Endothelial cell (in vitro differentiated cells): ENCODE results near the gene CTNNA3. TPM values are rescaled to one million over a fixed set of nuclear protein-coding genes. Genes with fewer than 3 reads are reported as not detected.
"Not testable (repeated sequence)": the region's sequence is repeated elsewhere in the genome, so short reads cannot be mapped to it uniquely, and the experiment has no call there.

ENCODE experiments used
- DNase-seq: peaks from one replicate; pipeline ENCODE4 v3.0.0; 2021; ENCODE audit warnings: low spot score
- H3K27ac Mint-ChIP-seq: one replicate; pipeline ENCODE4 v1.8.0; 2021; ENCODE audit warnings: mixed read lengths, inconsistent platforms; ENCODE audit not compliant: unreplicated experiment
- H3K27me3 Mint-ChIP-seq: one replicate; pipeline ENCODE4 v1.8.0; 2021; ENCODE audit warnings: mild to moderate bottlenecking, moderate library complexity, mixed read lengths, inconsistent platforms; ENCODE audit not compliant: unreplicated experiment
- H3K36me3 Mint-ChIP-seq: one replicate; pipeline ENCODE4 v1.8.0; 2021; ENCODE audit warnings: mild to moderate bottlenecking, low read depth, mixed read lengths, inconsistent platforms; ENCODE audit not compliant: unreplicated experiment
- H3K4me1 Mint-ChIP-seq: one replicate; pipeline ENCODE4 v1.8.0; 2021; ENCODE audit warnings: mild to moderate bottlenecking, mixed read lengths, inconsistent platforms; ENCODE audit not compliant: unreplicated experiment
- H3K4me3 Mint-ChIP-seq: one replicate; pipeline ENCODE4 v1.8.0; 2021; ENCODE audit warnings: mild to moderate bottlenecking, mixed read lengths, inconsistent platforms; ENCODE audit not compliant: unreplicated experiment
- H3K9me3 Mint-ChIP-seq: one replicate; pipeline ENCODE4 v1.8.0; 2021; ENCODE audit warnings: mixed read lengths, inconsistent platforms; ENCODE audit not compliant: unreplicated experiment
- total RNA-seq: library from RNA; stranded (reverse); fragmentation: NEBNext Ultra II Directional; extraction: Animal tissue kit (Norgen Biotek cat#: 25700); gene quantifications from one replicate; pipeline ENCODE4 v1.2.1, GENCODE V29; 2021; ENCODE audit not compliant: unreplicated experiment
- TF ChIP-seq, protein P1 (sequence below): fragments of 200-600 bp; sonication (generic); IDR thresholded peaks from one replicate; pipeline ENCODE4 v1.5.0; 2021; ENCODE audit warnings: antibody characterized with exemption; ENCODE audit not compliant: unreplicated experiment

The CTNNA3 gene
- total RNA-seq, 1 donor from 2014 or later: 2.3 TPM

DNA sequence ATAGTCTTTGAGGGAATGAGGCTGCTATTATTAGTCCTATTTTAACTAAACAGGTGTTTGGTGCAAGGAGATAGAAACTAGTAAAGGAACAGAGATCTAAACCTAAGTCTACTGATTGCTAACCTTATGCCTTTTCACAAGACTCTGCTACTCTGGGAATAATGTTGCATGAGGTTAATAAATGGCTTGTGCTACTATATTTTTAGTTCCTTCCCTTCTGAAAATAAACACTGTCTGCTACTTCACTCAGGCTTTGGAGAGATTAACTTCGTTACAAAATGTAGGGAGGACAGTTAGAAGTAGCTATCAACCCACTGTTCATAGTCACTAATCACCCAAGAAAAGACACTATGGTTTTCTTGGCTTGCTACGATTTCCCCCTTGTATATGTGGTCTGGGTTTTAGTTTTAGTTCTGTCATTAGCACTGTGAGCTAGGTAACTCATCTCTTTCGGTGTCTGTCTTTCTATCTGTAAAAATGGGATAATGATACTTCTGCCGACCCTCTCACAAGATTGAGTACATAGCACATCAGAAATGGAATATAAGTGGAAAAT lies 474.0 kb downstream of the CTNNA3 start:
- Mint-ChIP-seq H3K4me1 (no peaks in the 10 kb centered on the region), H3K4me3 (no peak overlapping the region), H3K9me3 (no peaks in the 10 kb centered on the region), H3K27ac (no peak overlapping the region), H3K27me3 (peaks cover 1% of the 10 kb centered on the region), H3K36me3 (no peaks in the 10 kb centered on the region)
- DNase-seq: no peak
- TF ChIP-seq, protein P1, sequence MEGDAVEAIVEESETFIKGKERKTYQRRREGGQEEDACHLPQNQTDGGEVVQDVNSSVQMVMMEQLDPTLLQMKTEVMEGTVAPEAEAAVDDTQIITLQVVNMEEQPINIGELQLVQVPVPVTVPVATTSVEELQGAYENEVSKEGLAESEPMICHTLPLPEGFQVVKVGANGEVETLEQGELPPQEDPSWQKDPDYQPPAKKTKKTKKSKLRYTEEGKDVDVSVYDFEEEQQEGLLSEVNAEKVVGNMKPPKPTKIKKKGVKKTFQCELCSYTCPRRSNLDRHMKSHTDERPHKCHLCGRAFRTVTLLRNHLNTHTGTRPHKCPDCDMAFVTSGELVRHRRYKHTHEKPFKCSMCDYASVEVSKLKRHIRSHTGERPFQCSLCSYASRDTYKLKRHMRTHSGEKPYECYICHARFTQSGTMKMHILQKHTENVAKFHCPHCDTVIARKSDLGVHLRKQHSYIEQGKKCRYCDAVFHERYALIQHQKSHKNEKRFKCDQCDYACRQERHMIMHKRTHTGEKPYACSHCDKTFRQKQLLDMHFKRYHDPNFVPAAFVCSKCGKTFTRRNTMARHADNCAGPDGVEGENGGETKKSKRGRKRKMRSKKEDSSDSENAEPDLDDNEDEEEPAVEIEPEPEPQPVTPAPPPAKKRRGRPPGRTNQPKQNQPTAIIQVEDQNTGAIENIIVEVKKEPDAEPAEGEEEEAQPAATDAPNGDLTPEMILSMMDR: no peak

GRCh38 chr10:67211680-67212079 lies 484.3 kb downstream of the CTNNA3 start:
- H3K36me3 Mint-ChIP-seq: no peaks in the 10 kb centered on the region
- H3K4me3 Mint-ChIP-seq: no peak overlapping the region
- no peaks in the 10 kb centered on the region for H3K9me3 Mint-ChIP-seq
- no peaks in the 10 kb centered on the region for H3K4me1 Mint-ChIP-seq
- no peaks in the 10 kb centered on the region for H3K27me3 Mint-ChIP-seq
- TF ChIP-seq, protein P1: no peak
- no peak overlapping the region for H3K27ac Mint-ChIP-seq
- DNase-seq: no peak

GRCh38 chr10:67207923-67208322 lies 488.1 kb downstream of the CTNNA3 start:
- H3K27ac Mint-ChIP-seq, H3K27me3 Mint-ChIP-seq, H3K4me1 Mint-ChIP-seq, H3K4me3 Mint-ChIP-seq, H3K9me3 Mint-ChIP-seq, H3K36me3 Mint-ChIP-seq, DNase-seq: not testable (repeated sequence)

DNA sequence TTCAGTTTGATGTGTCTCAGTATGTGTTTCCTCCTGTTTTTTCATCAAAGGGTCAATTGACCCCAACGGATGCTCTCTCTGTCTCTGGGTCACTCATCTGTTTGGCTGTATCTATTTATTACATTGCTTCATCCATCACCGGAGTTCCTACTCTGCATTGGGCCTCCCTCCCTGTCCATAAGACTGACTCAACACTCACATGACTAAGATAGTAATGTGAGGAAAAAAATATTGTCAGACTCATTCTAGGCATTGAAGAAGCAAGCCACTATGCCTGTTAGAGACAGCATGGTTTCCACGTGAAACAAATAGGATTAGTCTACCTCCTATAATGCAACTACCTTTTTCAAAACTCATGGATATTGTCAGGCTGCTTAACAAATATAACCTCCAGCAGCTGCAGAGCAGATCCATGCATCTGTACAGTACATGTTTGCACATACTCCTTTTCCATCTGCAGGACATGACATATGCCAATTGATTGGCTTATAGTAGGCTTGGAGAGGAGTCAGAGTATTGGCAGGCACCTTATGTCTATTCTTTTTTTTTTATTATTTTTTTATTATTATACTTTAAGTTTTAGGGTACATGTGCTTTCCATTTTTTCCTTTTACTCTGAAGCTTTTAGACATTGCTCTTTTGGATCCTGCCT lies 495.0 kb downstream of the CTNNA3 start:
- H3K4me3 Mint-ChIP-seq: no peak overlapping the region
- H3K36me3 Mint-ChIP-seq: no peaks in the 10 kb centered on the region
- no peak for DNase-seq
- no peak overlapping the region for H3K27ac Mint-ChIP-seq
- no peaks in the 10 kb centered on the region for H3K27me3 Mint-ChIP-seq
- no peaks in the 10 kb centered on the region for H3K4me1 Mint-ChIP-seq
- TF ChIP-seq, protein P1: no peak
- H3K9me3 Mint-ChIP-seq: no peaks in the 10 kb centered on the region

DNA sequence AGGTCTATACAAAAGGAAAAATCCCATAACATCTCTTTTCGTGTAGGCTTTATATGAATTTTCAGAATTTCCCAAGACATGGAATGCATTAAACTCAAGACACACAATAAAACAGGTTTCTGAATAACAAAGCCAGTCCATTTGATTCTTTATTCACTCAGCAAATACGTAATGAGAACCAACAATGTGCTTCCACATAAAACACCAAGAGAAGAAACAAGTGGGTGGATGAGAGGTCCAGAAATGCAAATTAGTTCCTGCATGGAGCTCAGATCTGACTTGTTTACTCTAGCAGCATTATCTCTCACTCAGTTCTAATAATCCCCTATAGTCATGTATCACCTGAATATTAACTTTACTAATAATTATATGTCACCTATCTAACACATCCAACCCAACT lies 520.6 kb downstream of the CTNNA3 start:
- H3K36me3 Mint-ChIP-seq: no peaks in the 10 kb centered on the region
- TF ChIP-seq, protein P1: no peak
- DNase-seq: no peak
- no peaks in the 10 kb centered on the region for H3K27me3 Mint-ChIP-seq
- no peak overlapping the region for H3K4me3 Mint-ChIP-seq
- no peak overlapping the region for H3K27ac Mint-ChIP-seq
- no peaks in the 10 kb centered on the region for H3K4me1 Mint-ChIP-seq
- no peaks in the 10 kb centered on the region for H3K9me3 Mint-ChIP-seq
